K562 (cell line): ENCODE results near the gene SCAF11. TPM values are rescaled to one million over a fixed set of nuclear protein-coding genes. Genes with fewer than 3 reads are reported as not detected.

Experiments
- ATAC-seq: fragments of 200-7000 bp; cut with Tn5 transposase; 3 replicates; pipeline ENCODE4 v1.9.1; 2020; ENCODE audit warnings: moderate library complexity
- BruUV-seq: library from RNA; stranded (reverse); fragments of 400-500 nt; replicated peaks from 2 replicates; lab custom pipeline; 2021; lab: Mats Ljungman, UMichigan
- CTCF ChIA-PET: fragments of 300-600 bp; formaldehyde crosslinking; extraction: SDS; loops from one replicate; lab custom pipeline; 2021; ENCODE audit warnings: low intra/inter-chr PET ratio; lab: Yijun Ruan, JAX
- POLR2A ChIA-PET: fragments of 300-600, 350-650 bp; sonication (Branson Sonifier 250); formaldehyde crosslinking; extraction: SDS; loops from one replicate; lab custom pipeline; 2021; ENCODE audit warnings: antibody characterized with exemption, inconsistent platforms; lab: Yijun Ruan, JAX
- DNase-seq, 4 experiments: peaks; one replicate each; pipeline versions ENCODE4 v3.0.0 to v3.0.0-alpha.2; 2011 to 2018; ENCODE audit warnings: low spot score in 3 of 4, mixed read lengths in 3 of 4; ENCODE audit errors: extremely low read depth in 1 of 4
- FAIRE-seq: peaks from 2 replicates; lab custom pipeline; 2011; peaks lifted over from hg19 to GRCh38; lab: Jason Lieb, UNC
- H2AFZ ChIP-seq: 2 replicates; pipeline ENCODE4 v1.6.0; 2011; ENCODE audit warnings: low read depth, low read length, control low read depth, inconsistent platforms
- H3K27ac ChIP-seq: fragments of 200-600 bp; 3 replicates; pipeline ENCODE4 v1.8.0; 2011; ENCODE audit warnings: low read depth, mild to moderate bottlenecking, control low read depth, inconsistent platforms, low read length, moderate library complexity, mixed read lengths; ENCODE audit errors: extremely low read depth
- H3K27me3 ChIP-seq, 2 experiments: fragments of 300-600 bp in 1 of 2; 2 replicates in 1 of 2; 3 replicates in 1 of 2; pipeline versions ENCODE4 v1.6.0 to v1.8.0; 2011; ENCODE audit warnings: inconsistent platforms in 2 of 2, low read length in 2 of 2, mild to moderate bottlenecking in 1 of 2, mixed read lengths in 1 of 2, moderate library complexity in 1 of 2; ENCODE audit not compliant: control insufficient read depth in 2 of 2, insufficient read depth in 2 of 2
- H3K36me3 ChIP-seq: fragments of 300-600 bp; 3 replicates; pipeline ENCODE4 v1.8.0; 2011; ENCODE audit warnings: mild to moderate bottlenecking, low read length, inconsistent platforms; ENCODE audit not compliant: control insufficient read depth, insufficient read depth
- H3K4me1 ChIP-seq, 2 experiments: fragments of 200-600 bp in 1 of 2; replicated peaks in 1 of 2; 2 replicates in 1 of 2; 3 replicates in 1 of 2; pipeline versions ENCODE4 v1.5.1 to v1.8.0; 2011; ENCODE audit warnings: inconsistent platforms in 2 of 2, low read length in 2 of 2, mild to moderate bottlenecking in 1 of 2, mixed read lengths in 1 of 2, moderate library complexity in 1 of 2; ENCODE audit not compliant: control insufficient read depth in 2 of 2, insufficient read depth in 2 of 2
- H3K4me2 ChIP-seq: 2 replicates; pipeline ENCODE4 v1.6.1; 2011; ENCODE audit warnings: low read length, control low read depth, inconsistent platforms, mixed read lengths; ENCODE audit not compliant: insufficient read depth
- H3K4me3 ChIP-seq: fragments of 200-600 bp; sonication (generic), shearing (Covaris generic); 2 replicates; pipeline ENCODE4 v1.5.1; 2016; ENCODE audit warnings: control low read depth, inconsistent platforms
- H3K79me2 ChIP-seq: fragments of 200-600 bp; 3 replicates; pipeline ENCODE4 v1.8.0; 2011; ENCODE audit warnings: low read length, inconsistent platforms; ENCODE audit not compliant: control insufficient read depth, insufficient read depth
- H3K9ac ChIP-seq, 2 experiments: 2 replicates each; pipeline versions ENCODE4 v1.6.0 to v1.6.1; 2011; ENCODE audit warnings: low read depth in 2 of 2, low read length in 2 of 2, control low read depth in 1 of 2, inconsistent platforms in 1 of 2, mild to moderate bottlenecking in 1 of 2, mixed read lengths in 1 of 2; ENCODE audit not compliant: insufficient read depth in 1 of 2
- H3K9me1 ChIP-seq: one replicate; pipeline ENCODE4 v1.6.0; 2011; ENCODE audit warnings: inconsistent platforms, mild to moderate bottlenecking, low read length, moderate library complexity; ENCODE audit not compliant: control insufficient read depth, insufficient read depth
- H3K9me3 ChIP-seq: replicated peaks from 2 replicates; pipeline ENCODE4 v1.5.1; 2011; ENCODE audit warnings: low read depth, low read length, inconsistent platforms; ENCODE audit not compliant: control insufficient read depth, insufficient read depth
- H4K20me1 ChIP-seq: replicated peaks from 2 replicates; pipeline ENCODE4 v1.6.1; 2011; ENCODE audit warnings: low read length, inconsistent platforms, mixed read lengths; ENCODE audit not compliant: control insufficient read depth, insufficient read depth
- BACH1 ChIP-seq: fragments of 200-800 bp; sonication (Bioruptor generic); IDR thresholded peaks from 2 replicates; pipeline ENCODE4 v1.6.1; 2016; ENCODE audit warnings: missing genetic modification characterization, missing compliant biosample characterization
- BDP1 ChIP-seq: IDR thresholded peaks from 3 replicates; pipeline ENCODE4 v1.6.1; 2011; ENCODE audit not compliant: insufficient read length, insufficient read depth
- CBX1 ChIP-seq: sonication (generic); IDR thresholded peaks from 2 replicates; pipeline ENCODE4 v1.6.1; 2016; ENCODE audit warnings: antibody characterized with exemption, low read depth, mild to moderate bottlenecking
- ETV5 ChIP-seq: sonication (generic); formaldehyde crosslinking; IDR thresholded peaks from 2 replicates; pipeline ENCODE4 v1.4.0; 2020; ENCODE audit warnings: low read depth, mild to moderate bottlenecking, missing genetic modification reagents
- HLTF ChIP-seq: fragments of 450-650 bp; IDR thresholded peaks from 2 replicates; pipeline ENCODE4 v1.6.1; 2016
- JUNB ChIP-seq: fragments of 450-650 bp; formaldehyde crosslinking; conservative IDR thresholded peaks from 2 replicates; pipeline ENCODE4 v1.4.0; 2020; ENCODE audit warnings: mild to moderate bottlenecking
- MAZ ChIP-seq, 2 experiments: fragments of 450-650 bp in 1 of 2; sonication (generic) in 1 of 2; formaldehyde crosslinking; IDR thresholded peaks in 1 of 2; conservative IDR thresholded peaks in 1 of 2; 2 replicates each; pipeline versions ENCODE4 v1.4.0 to v1.5.0; 2020; ENCODE audit warnings: mild to moderate bottlenecking in 1 of 2, missing genetic modification reagents in 1 of 2
- NCOR1 ChIP-seq: fragments of 450-650 bp; IDR thresholded peaks from 2 replicates; pipeline ENCODE4 v1.6.1; 2016; ENCODE audit warnings: mild to moderate bottlenecking, moderate library complexity
- STAT5B ChIP-seq: fragments of 250-450 bp; sonication (Bioruptor Pico); IDR thresholded peaks from 2 replicates; pipeline ENCODE4 v1.8.0; 2021; ENCODE audit warnings: mild to moderate bottlenecking, inconsistent platforms
- TRIM28 ChIP-seq: fragments of 450-650 bp; IDR thresholded peaks from 2 replicates; pipeline ENCODE4 v1.6.1; 2017
- ZBTB8A ChIP-seq: fragments of 450-650 bp; IDR thresholded peaks from 2 replicates; pipeline ENCODE4 v1.6.1; 2018; ENCODE audit warnings: mild to moderate bottlenecking, moderate library complexity; ENCODE audit not compliant: partially characterized antibody
- WGBS: fragments of 100-300 bp; shearing (Covaris generic); methylation state at CpG from one replicate; pipeline ENCODE4 v1.1.6; 2016; ENCODE audit warnings: low coverage, mixed read lengths; ENCODE audit not compliant: insufficient coverage; ENCODE audit errors: missing lambda C conversion rate; 5-methylcytosine and 5-hydroxymethylcytosine counted together
- in situ Hi-C: fragments of 300-500 bp; cut with MboI; formaldehyde crosslinking; loops from 4 replicates; pipeline ENCODE4 v1.15.0; 2018; ENCODE audit warnings: inconsistent platforms, mixed read lengths
- intact Hi-C: fragments of 100-400 bp; cut with micrococcal nuclease; formaldehyde crosslinking; loops from 2 replicates; pipeline ENCODE4 v1.14.2; 2022
- polyA plus RNA-seq, 8 experiments: library from polyadenylated mRNA; depleted of rRNA in 4 of 8; stranded (reverse) in 5 of 8; unstranded in 3 of 8; fragments of >200 nt; fragmentation: Nextera tagmentation in 2 of 8; fragmentation: Illumina TruSeq in 1 of 8; extraction: Ambion mirVana in 2 of 8; extraction: Trizol in 1 of 8; gene quantifications; 2 replicates each; pipeline versions ENCODE4 v1.2.1 to v1.2.3, GENCODE V29; 2011 to 2014; ENCODE audit warnings: inconsistent platforms in 1 of 8, missing spikeins in 1 of 8
- total RNA-seq, 7 experiments: library from RNA; depleted of rRNA in 6 of 7; stranded (reverse); fragments of >200 nt in 6 of 7; fragmentation: Illumina TruSeq in 2 of 7; extraction: Trizol in 2 of 7; gene quantifications; 2 replicates each; pipeline versions ENCODE4 v1.2.1 to v1.2.3, GENCODE V29; 2011 to 2021; ENCODE audit warnings: low replicate concordance in 1 of 7
- TF ChIP-seq, protein P1 (sequence below): sonication (generic); formaldehyde crosslinking; IDR thresholded peaks from 2 replicates; pipeline ENCODE4 v1.8.0; 2022; ENCODE audit warnings: mild to moderate bottlenecking, missing genetic modification reagents
- TF ChIP-seq, protein P2 (sequence below): fragments of 200-600 bp; sonication (generic); IDR thresholded peaks from one replicate; pipeline ENCODE4 v1.6.1; 2012; ENCODE audit warnings: mild to moderate bottlenecking, low read depth, low read length, inconsistent platforms

The SCAF11 gene
- total and polyA plus RNA-seq, 9 of the 15 experiments (the other 6 are each of a cell fraction or from before 2014, with no cell fraction given), result 30.4 to 119 (median 80.0) TPM

- H3K79me2 ChIP-seq, result 0 out of 3 replicates have a peak, but pooled peaks cover 2% of the 10 kb centered on the region
- no peaks in the 10 kb centered on the region for H3K9me1 ChIP-seq
- H3K27me3 ChIP-seq, result no peaks in the 10 kb centered on the region
- H2AFZ ChIP-seq, result no peak overlapping the region
- in situ Hi-C loops, result no loop called here
- no peak for FAIRE-seq
- H3K4me2 ChIP-seq, result no peak overlapping the region
- intact Hi-C loops, result no loop called here
- ChIA-PET POLR2A (no interaction called here), CTCF (no interaction called here)
- no peak overlapping the region for H3K9ac ChIP-seq
- no peak overlapping the region for H3K4me3 ChIP-seq
- ATAC-seq, result no peak
- H3K4me1 ChIP-seq, result no peaks in the 10 kb centered on the region
- no peaks in the 10 kb centered on the region for H3K9me3 ChIP-seq
- no peak overlapping the region for H3K27ac ChIP-seq
- peaks cover 32% of the 10 kb centered on the region; the same call in 2 of the 3 replicates for H3K36me3 ChIP-seq
- DNase-seq, result no peak
- no TSS peak for BruUV-seq
- H4K20me1 ChIP-seq, result no peaks in the 10 kb centered on the region
- 71% methylated on average over 1 of the region's 1 CpG for WGBS
- no peak for TF ChIP-seq ETV5
- no peak for TF ChIP-seq CBX1
- TF ChIP-seq HLTF, result no peak
- TF ChIP-seq BDP1, result no peak
- TF ChIP-seq NCOR1, result no peak
- no peak for TF ChIP-seq BACH1
- no peak for TF ChIP-seq STAT5B
- TF ChIP-seq, protein P1, sequence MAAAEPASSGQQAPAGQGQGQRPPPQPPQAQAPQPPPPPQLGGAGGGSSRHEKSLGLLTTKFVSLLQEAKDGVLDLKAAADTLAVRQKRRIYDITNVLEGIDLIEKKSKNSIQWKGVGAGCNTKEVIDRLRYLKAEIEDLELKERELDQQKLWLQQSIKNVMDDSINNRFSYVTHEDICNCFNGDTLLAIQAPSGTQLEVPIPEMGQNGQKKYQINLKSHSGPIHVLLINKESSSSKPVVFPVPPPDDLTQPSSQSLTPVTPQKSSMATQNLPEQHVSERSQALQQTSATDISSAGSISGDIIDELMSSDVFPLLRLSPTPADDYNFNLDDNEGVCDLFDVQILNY (CRISPR knock-in tag), result no peak
- TF ChIP-seq, protein P2, sequence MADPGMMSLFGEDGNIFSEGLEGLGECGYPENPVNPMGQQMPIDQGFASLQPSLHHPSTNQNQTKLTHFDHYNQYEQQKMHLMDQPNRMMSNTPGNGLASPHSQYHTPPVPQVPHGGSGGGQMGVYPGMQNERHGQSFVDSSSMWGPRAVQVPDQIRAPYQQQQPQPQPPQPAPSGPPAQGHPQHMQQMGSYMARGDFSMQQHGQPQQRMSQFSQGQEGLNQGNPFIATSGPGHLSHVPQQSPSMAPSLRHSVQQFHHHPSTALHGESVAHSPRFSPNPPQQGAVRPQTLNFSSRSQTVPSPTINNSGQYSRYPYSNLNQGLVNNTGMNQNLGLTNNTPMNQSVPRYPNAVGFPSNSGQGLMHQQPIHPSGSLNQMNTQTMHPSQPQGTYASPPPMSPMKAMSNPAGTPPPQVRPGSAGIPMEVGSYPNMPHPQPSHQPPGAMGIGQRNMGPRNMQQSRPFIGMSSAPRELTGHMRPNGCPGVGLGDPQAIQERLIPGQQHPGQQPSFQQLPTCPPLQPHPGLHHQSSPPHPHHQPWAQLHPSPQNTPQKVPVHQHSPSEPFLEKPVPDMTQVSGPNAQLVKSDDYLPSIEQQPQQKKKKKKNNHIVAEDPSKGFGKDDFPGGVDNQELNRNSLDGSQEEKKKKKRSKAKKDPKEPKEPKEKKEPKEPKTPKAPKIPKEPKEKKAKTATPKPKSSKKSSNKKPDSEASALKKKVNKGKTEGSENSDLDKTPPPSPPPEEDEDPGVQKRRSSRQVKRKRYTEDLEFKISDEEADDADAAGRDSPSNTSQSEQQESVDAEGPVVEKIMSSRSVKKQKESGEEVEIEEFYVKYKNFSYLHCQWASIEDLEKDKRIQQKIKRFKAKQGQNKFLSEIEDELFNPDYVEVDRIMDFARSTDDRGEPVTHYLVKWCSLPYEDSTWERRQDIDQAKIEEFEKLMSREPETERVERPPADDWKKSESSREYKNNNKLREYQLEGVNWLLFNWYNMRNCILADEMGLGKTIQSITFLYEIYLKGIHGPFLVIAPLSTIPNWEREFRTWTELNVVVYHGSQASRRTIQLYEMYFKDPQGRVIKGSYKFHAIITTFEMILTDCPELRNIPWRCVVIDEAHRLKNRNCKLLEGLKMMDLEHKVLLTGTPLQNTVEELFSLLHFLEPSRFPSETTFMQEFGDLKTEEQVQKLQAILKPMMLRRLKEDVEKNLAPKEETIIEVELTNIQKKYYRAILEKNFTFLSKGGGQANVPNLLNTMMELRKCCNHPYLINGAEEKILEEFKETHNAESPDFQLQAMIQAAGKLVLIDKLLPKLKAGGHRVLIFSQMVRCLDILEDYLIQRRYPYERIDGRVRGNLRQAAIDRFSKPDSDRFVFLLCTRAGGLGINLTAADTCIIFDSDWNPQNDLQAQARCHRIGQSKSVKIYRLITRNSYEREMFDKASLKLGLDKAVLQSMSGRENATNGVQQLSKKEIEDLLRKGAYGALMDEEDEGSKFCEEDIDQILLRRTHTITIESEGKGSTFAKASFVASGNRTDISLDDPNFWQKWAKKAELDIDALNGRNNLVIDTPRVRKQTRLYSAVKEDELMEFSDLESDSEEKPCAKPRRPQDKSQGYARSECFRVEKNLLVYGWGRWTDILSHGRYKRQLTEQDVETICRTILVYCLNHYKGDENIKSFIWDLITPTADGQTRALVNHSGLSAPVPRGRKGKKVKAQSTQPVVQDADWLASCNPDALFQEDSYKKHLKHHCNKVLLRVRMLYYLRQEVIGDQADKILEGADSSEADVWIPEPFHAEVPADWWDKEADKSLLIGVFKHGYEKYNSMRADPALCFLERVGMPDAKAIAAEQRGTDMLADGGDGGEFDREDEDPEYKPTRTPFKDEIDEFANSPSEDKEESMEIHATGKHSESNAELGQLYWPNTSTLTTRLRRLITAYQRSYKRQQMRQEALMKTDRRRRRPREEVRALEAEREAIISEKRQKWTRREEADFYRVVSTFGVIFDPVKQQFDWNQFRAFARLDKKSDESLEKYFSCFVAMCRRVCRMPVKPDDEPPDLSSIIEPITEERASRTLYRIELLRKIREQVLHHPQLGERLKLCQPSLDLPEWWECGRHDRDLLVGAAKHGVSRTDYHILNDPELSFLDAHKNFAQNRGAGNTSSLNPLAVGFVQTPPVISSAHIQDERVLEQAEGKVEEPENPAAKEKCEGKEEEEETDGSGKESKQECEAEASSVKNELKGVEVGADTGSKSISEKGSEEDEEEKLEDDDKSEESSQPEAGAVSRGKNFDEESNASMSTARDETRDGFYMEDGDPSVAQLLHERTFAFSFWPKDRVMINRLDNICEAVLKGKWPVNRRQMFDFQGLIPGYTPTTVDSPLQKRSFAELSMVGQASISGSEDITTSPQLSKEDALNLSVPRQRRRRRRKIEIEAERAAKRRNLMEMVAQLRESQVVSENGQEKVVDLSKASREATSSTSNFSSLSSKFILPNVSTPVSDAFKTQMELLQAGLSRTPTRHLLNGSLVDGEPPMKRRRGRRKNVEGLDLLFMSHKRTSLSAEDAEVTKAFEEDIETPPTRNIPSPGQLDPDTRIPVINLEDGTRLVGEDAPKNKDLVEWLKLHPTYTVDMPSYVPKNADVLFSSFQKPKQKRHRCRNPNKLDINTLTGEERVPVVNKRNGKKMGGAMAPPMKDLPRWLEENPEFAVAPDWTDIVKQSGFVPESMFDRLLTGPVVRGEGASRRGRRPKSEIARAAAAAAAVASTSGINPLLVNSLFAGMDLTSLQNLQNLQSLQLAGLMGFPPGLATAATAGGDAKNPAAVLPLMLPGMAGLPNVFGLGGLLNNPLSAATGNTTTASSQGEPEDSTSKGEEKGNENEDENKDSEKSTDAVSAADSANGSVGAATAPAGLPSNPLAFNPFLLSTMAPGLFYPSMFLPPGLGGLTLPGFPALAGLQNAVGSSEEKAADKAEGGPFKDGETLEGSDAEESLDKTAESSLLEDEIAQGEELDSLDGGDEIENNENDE, result no peak
- TF ChIP-seq TRIM28, result no peak
- TF ChIP-seq JUNB (CRISPR knock-in tag), result no peak
- no peak for TF ChIP-seq MAZ (CRISPR knock-in tag; conservative IDR thresholded peaks at IDR 0.05 in 1 of 2, IDR thresholded peaks at IDR 0.05 in 1 of 2)
- no peak for TF ChIP-seq ZBTB8A
Measured at GRCh38 chr12:45886685-45887084, 103.7 kb downstream of the SCAF11 start.
